ENCODE results near the gene CHST15.

CHST15 gene

GRCh38 chr10:123998197-123999141 lies 94.9 kb downstream of the CHST15 start:
- DNase-seq (ENCODE audit: low read depth, low spot score): no peak

DNA sequence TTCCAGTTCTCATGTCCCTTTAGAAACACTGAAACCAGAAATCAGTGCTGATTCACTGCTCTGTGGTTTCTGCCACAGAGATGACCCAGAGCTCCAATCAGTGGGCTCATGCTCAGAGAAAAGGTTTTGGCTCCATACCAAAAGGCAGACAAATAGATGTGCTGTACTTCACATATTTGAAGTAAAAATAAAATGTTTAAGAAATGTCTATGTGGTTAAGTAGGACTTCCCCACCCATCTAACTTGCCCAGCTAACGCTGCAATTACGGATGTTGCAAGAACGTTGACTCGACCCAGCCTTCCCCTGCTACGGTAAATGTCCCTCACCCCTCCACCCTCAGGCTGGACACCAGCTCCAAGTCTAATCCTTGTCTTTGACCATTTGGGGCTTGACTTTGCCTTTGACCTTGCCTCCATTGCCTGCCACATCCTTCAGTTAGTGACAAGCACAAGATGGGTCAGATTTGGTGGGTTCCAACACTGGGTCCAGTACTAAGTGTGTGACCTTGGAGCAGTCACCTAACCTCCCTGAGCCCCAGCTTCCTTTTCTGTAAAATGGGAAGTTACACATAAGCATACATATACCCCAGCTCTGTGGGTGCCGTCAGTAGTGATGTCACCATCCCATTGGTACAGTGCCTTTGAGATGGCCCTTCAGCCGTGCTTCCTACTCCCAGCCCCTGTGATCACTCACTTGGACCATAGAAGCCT lies 95.8 kb downstream of the CHST15 start:
- no peak for DNase-seq (ENCODE audit: low read depth, low spot score)

GRCh38 chr10:123997013-123997412 lies 96.4 kb downstream of the CHST15 start:
- DNase-seq (ENCODE audit: low read depth, low spot score): no peak

- no peak for DNase-seq (ENCODE audit: low read depth, low spot score)
Measured at GRCh38 chr10:123996302-123996701, 97.1 kb downstream of the CHST15 start.

DNA sequence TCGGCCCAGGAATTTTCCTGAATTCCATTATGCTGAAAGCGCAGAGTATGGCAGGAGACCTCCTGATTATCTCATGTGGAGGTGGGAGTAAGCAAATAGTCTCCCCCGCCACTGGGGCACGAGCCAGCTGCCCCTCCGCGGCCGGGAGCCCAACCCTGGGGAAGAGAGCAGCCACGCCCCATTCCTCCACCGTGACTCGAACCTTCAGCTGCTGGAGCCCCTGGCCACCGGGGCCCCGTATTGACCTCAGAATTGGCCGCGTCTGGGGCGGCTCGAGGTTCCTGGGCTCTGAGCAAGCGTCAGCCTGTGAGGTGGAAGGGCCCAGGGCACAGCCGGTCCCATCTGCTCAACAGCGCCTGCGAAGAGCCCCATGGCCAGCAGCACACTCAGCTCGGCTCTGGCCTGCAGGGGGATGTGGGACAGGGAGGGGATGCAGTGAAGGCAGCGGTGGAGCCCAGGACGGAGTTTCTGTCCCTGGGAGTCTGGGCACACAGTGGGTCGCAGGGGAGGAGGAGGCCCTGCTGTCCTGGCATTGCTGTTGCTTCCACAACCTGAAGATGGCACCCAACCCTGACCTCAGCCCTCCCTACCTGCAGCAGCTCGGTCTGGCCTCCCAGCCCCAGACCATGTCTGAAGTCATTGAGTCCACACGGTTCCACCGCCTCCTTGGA lies 97.8 kb downstream of the CHST15 start:
- DNase-seq (ENCODE audit: low read depth, low spot score): peak; percentile 67

DNA sequence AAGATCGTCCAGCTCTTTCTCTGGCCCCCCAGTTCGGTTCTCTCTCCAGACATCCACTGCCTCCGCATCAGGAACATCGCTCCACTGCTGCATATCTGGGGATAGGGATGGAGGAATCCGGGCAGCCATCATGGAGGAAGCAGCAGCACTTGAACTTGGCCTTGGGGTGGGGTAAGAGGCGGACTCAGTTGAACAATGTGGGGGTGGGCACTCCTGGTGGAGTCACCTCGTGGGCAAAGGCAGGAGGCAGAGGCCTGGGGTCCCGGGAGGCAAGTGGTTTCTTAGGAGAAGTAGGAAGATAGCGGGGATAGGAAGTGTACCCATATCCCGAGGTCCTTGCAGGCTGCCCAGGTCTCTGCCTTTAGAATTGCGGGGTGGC lies 98.3 kb downstream of the CHST15 start:
- no peak for DNase-seq (ENCODE audit: low read depth, low spot score)

DNA sequence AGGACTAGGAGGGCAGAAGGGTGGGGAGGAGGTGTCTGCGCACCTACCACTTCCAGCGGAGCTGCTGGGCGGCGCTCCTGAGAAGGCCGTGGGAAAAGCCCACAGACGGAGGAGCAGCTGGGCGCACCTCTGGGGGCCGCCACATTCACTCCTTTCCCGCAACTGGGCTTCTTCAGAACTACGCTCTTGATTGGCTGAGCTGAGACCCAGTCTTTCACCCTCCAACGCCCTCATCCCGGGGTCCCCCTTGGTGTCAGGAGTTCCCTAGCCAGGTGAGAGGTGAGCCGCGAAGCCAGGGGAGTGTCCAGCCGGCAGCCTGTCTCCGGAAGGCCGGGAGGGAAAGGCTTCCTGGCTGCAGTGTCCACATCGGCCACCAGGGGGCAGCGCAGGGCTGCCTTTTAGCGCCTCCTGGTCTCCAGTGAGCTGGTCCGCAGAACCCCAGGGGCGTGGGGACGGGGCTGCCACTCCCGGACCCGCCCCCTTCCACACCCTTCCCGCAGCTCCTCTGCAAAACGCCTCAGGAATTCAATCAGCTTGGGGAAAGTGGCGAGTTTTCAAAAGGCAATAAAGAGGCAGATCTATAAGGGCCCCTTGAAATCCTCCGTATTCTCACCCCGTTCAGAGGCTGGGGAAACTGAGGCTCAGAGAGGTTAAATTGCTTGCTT lies 98.8 kb downstream of the CHST15 start:
- DNase-seq (ENCODE audit: low read depth, low spot score): no peak

GRCh38 chr10:123993534-123994416 lies 99.6 kb downstream of the CHST15 start:
- DNase-seq (ENCODE audit: low read depth, low spot score): no peak

DNA sequence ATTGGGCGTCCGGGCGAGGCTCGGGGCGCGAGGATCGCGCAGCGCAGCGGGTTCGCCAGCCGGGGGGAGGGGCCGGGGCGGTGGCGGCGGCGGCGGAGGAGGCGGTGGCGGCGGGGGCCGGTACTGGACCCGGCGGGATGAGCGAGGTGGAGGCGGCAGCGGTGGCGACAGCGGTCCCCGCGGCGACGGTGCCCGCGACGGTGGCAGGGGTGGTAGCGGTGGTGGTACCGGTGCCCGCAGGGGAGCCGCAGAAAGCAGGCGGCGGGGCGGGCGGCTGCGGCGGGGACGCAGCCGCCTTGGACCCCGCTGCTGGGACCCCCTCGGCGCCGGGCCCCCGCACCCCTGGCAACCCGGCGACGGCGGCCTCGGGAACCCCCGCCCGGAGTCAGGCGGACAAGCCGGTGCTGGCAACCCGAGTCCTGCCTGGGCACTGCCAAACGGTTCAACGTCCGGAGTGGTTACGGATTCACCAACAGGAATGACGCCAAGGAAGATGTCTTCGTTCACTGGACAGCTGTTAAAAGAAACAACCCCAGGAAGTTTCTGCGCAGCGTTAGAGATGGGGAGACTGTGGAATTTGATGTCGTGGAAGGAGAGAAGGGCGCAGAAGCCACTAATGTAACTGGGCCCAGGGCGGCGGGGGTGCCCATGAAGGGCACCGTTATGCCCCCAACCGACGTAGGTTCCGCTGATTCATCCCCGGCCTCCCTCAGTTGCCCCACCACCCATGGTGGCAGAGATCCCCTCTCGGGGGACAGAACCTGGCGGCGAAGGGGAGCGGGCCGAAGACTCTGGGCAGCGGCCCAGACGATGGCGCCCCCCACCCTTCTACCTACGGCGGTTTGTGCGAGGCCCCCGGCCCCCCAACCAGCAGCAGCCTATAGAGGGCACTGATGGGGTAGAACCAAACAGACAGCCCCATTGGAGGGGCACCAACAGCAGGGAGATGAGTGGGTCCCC lies 101.5 kb downstream of the CHST15 start:
- no peak for DNase-seq (ENCODE audit: low read depth, low spot score)

GRCh38 chr10:123990889-123991288 lies 102.5 kb downstream of the CHST15 start:
- no peak for DNase-seq (ENCODE audit: low read depth, low spot score)

DNA sequence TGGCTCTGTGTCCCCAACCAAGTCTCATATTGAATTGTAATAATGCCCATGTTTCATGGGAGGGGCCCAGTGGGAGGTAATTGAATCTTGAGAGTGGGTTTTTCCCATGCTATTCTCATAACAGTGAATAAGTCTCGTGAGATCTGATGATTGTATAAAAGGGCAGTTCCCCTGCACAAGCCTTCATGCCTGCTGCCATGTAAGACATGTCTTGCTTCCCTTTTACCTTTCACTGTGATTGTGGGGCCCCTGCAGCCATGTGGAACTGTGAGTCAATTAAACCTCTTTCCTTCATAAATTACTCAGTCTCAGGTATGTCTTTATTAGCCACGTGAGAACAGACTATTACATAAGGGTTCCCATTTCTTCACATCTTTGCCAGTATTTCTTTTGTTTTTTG lies 104.7 kb downstream of the CHST15 start:
- no peak for DNase-seq (ENCODE audit: low read depth, low spot score)

GRCh38 chr10:123986736-123987135 lies 106.7 kb downstream of the CHST15 start:
- no peak for DNase-seq (ENCODE audit: low read depth, low spot score)

- DNase-seq (ENCODE audit: low read depth, low spot score): no peak
Measured at GRCh38 chr10:123974406-123974805, 119.0 kb downstream of the CHST15 start.

DNA sequence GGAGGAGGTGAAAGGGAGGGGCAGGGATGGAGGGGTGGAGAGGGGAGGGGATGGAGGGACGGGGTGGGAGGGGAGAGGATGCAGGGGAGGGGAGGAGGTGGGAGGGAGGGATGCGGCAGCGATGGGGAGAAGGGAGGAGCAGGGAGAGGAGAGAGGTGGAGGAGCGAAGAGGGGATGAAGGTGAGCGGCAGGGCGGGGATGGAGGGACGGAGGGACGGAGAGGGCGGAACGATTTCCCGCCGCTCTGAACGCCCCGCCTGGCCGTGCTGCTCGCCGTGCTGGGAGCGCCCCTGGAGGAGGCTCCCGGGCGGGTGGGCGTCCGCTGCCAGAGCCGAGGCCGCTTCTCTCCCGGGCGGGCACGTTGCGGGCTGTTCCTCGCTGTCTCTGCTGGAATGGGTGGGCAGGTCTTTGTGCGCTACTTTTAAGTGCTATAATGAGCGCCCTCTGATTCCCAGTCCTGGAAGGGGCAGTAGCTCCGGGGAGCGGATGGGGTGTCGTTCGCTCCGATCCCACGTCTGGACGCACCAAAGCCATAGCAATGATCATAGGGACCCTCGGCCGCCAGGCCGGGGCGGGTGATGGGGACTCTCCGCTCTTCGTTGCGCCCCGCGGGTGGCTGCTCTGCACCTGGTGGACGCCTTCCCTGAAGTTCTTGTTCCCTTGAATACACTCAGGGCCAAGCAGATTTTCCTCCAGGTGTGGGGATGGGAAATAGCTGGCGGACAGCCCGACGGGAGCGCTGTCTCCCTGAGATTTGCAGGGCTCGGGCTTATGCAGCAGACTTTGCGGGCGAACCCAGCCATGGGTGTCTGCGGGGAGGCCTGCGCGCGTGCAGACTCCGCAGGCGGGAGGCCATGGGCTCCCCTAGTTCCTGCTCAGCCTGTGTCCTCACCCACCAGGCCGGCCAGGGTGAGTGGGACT lies 120.7 kb downstream of the CHST15 start:
- DNase-seq (ENCODE audit: low read depth, low spot score): no peak

DNA sequence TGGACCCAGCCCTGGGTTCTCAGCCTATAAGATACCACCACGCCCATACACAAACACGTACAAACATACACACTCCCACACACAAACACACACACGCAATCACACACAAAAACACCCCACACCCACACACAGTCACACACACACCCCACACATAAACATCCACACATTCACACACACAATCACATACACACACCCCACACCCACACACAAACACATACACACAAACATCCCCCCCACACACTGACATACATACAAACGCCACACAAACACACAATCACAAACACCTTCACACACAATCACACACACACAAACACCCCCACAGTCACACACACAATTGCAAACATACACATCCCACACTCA lies 122.5 kb downstream of the CHST15 start:
- DNase-seq (ENCODE audit: low read depth, low spot score): no peak

- DNase-seq (ENCODE audit: low read depth, low spot score): no peak
Measured at GRCh38 chr10:123970207-123970926, 123.0 kb downstream of the CHST15 start.

DNA sequence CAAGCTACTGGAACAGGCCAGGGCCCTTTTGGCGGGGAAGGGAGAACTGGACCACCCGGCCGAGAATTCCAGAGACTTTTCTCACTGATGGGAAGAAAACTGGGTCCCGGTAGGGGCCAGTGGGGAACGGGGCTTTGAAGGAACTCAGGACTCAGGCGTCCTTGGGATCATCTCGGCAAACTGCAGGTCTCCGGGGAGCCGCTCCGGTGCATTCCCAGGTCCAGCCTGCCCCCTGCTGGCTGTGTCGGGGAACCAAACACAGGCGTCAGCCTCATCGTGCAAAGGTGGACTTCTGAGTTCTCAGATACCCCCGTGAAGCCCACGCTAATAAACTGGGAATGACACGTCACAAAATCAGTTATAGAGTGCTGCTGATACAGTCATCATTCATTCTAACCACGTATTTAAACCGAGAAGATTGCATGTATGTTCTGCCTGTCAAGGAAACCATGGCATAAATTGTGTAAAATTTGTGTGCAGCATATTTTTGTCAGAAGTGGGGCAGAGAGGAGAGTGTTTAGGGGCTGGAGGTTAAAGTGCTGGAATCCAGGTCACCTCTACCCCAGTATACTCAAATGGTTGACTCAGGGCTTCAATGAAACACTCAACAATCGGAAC lies 125.7 kb downstream of the CHST15 start:
- no peak for DNase-seq (ENCODE audit: low read depth, low spot score)

- DNase-seq (ENCODE audit: low read depth, low spot score): no peak
Measured at GRCh38 chr10:123966896-123967231, 126.5 kb downstream of the CHST15 start.

All from iPS DF 19.7 (cell line).